NCI-H774 (cell line): ENCODE data around the gene FOXL1.
"Not testable (repeated sequence)": the region's sequence is repeated elsewhere in the genome, so short reads cannot be mapped to it uniquely, and the experiment has no call there.

Experiments
- DNase-seq: peaks from one replicate; lab custom pipeline; 2025; lab: John Stamatoyannopoulos, UW

Gene FOXL1

GRCh38 chr16:86581458-86581857, 3.1 kb downstream of the FOXL1 start:
- DNase-seq, result no peak

DNA sequence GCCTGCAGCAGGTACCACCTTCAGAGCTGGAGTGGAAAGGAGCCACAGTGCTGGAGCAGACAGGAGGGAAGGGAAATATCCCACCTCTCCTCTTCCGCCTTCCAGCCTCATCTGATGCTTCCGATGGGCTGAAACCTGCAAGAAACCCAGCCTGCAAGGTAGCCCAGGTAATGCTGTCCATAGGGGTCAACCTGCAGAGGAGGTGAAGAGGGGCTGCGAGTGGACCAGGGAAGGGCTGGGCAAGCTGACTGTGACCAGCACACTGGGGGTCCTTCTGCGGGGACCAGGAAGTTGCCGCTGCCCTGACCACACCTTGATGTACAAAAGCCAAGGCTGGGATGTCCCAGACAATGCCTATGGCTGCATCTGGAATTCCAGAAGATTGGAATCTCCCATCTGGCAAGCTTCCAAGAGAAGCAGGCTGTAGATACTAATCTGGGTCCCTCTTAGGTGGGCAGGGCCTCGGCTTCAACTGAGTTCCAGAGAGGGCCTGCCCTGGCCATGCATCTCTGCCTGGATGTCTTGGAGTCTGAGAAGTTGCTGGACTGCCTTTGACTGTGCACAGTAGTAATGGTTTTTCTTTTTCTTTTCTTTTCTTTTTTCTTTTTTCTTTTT, 5.8 kb downstream of the FOXL1 start:
- DNase-seq, result no peak

DNA sequence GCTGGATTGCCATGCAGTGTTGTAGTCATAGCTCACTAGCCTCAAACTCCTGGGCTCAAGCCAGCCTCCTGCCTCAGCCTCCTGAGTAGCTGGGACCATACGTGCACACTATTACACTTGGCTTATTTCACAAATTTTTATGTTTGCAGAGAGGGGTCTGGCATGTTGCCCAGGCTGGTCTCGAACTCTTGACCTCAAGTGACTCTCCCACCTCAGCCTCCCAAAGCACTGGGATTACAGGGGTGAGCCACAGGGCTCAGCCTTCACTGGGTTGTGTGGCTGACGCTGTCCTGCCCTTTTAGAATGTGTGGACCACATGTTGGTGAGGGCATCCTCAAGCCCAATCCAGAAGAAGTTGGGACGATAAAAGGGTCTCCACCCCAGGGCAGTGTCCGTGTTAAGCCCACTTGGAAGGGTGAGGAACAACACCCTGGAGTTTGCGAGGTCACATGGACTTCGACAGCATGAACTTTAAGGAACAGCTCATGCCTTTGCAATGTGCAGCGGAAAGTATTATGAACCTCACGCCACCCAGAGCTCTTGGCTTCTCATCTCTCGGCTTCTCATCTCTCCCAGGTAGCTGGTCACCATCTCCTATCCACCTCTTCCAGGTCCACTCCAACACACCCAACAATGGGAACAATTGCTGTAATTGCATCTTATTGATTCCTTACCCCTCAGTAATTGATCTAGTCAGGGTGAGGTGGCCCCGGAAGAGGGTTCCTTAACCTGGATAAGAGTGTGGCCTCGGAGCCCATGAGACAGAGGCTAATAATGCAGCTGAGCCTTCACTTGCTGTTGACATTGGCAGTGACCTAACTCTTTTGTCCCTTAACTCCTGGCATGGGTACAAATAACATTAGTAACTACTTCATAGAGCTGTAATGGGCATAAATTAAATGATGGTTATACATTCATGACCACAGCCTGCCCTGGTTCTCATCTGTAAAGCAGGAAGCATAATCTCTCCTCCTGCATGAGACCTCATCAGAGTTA, 6.7 kb downstream of the FOXL1 start:
- peak; percentile 6 for DNase-seq

- DNase-seq, result no peak
Measured at GRCh38 chr16:86585821-86586611, 7.7 kb downstream of the FOXL1 start.

GRCh38 chr16:86587487-86587886, 9.1 kb downstream of the FOXL1 start:
- no peak for DNase-seq

DNA sequence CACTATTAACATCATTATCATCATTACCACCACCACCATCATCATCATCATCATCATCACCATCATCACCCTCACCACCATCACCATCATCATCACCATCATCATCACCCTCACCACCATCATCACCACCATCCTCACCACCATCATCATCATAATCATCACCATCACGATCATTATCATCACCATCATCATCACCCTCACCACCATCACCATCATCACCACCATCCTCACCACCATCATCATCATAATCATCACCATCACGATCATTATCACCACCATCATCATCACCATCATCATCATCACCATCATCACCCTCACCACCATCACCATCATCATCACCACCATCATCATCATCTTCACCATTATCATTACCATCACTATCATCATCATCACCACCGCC, 9.6 kb downstream of the FOXL1 start:
- DNase-seq, result not testable (repeated sequence)

- peak; percentile 10 for DNase-seq
Measured at GRCh38 chr16:86590501-86591144, 12.3 kb downstream of the FOXL1 start.

- DNase-seq, result no peak
Measured at GRCh38 chr16:86591270-86591669, 12.9 kb downstream of the FOXL1 start.

- no peak for DNase-seq
Measured at GRCh38 chr16:86593913-86594620, 15.7 kb downstream of the FOXL1 start.

- DNase-seq, result no peak
Measured at GRCh38 chr16:86594721-86595120, 16.4 kb downstream of the FOXL1 start.

GRCh38 chr16:86595983-86596605, 17.7 kb downstream of the FOXL1 start:
- DNase-seq, result no peak

GRCh38 chr16:86597126-86597879, 19.0 kb downstream of the FOXL1 start:
- DNase-seq, result no peak

DNA sequence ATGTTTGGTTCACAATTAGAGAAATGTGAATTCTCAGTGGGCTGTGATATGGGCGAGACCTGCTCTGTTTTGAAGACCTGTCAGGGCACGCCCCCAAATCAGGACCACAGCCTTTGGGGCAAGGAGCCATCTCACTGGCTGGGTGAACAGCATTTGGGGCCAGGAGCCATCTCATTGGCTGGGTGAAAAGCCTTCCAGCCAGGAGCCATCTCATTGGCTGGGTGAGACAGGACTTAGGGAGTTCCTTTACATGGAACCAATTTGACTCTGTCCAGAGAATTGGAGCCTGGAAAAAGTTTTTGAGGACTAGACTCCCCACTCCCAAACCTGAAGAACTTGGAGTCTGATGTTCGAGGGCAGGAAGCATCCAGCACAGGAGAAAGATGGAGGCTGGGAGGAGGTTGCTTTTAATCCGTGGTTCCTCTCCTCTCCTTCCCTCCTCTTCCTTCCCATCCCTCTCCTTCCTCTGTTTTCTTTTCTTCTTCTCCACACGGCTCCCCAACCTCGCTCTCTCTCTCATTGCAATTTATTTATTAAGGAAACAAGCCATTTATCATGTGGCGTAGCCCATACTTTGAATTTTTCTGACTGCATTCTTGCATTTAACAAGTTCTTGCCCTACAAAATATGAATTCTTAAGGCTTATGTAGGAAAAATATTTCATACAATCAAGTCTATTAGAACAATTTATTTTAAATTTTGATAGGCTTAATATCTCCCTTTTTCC, 19.7 kb downstream of the FOXL1 start:
- no peak for DNase-seq

DNA sequence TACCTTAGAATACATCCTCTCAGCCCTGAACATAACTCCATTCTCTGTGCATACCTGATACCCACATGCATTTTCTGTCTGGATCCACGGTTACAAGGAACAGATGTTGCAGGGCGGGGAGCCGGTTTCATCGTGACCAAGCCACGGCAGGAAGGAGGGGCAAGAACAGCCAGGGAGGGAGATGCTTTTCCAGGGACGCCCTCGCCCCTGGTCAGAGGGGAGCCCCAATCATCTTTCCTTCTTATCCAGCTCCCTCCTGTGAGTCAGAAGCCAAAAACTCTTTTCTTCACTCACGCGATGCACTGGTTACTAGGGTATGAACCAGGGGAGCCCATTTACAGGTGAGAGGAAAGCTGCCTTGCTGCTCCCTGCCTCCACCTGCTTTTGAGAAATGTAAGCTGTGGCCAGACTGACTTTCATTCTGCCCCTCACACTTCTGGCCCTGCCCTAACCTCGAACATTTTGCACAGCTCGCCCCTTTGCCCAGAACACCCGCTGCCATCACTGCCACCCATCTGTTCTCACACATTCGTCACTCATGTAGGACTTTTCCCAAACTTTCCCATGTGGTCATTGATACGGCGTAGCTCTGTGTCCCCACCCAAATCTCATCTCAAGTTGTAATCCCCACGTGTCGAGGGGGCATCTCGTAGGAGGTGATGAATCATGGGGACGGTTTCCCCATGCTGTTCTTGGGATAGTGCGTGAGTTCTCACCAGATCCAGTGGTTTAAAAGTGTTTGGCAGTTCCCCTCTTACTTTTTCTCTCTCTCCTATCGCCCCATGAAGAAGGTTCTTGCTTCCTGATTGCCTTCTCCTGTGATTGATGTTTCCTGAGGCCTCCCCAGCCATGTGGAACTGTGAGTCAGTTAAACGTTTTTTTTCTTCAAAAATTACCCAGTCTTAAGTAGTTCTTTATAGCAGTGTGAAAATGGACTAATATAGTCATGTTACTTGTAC, 20.5 kb downstream of the FOXL1 start:
- no peak for DNase-seq

- DNase-seq, result no peak
Measured at GRCh38 chr16:86601356-86601755, 23.0 kb downstream of the FOXL1 start.

- DNase-seq, result no peak
Measured at GRCh38 chr16:86602521-86602920, 24.2 kb downstream of the FOXL1 start.

DNA sequence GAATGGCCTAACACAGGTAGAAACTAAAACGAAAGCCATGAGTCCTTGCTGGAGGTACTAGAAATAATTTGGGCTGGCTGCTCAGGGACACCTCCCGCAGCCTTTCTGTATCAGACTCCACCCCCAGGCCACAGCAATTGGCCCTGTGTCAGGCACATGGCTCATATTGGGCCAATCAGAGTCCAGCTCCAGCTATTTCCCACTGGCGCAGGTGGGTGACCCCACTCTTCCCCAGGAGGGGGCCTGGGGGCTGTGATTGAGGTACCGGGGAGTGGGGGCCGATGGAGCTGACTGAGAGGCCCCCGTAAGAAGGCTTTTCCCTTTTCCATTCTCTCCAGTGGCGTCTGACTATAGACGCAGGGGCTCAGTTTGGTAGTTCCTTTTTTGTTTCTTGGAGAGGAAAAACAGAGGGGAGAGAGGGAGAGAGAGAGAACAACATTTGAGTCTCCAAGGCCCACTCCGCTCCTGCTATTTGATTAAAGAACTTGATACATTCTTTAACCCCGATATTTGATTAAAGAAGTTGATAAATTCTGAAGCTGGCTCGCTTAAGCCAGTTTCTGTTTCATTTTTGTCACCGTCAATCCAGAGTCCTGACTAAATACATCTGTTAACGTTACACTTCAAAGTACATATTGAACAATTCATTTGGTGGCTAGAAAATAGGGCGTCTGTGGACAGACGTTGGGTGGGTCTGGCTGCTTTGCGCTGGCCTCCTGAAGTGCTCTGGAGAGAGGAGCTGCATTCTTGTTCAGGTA, 26.3 kb downstream of the FOXL1 start:
- DNase-seq, result no peak

DNA sequence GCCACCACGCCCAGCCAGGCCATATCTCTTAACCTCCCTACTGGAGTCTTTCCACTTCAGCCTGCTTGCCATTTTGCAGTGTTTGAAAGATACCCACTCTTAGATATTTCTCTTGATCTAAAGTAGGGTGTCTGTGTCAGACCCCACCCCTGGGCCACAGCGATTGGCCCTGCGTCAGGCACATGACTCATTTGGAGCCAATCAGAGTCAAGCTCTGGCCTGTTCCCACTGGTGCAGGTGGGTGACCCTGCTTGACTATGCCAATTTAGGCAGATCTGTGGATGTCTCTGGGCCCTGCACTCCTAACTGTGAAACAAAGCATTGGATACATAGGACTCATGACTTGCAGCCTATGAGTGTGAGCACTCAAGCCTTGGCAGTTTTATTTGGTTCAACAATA, 27.6 kb downstream of the FOXL1 start:
- no peak for DNase-seq
